ENCODE data around the gene WNT6.
A peak's percentile ranks its signal among the peaks of the same experiment; 100 is the strongest.

Gene WNT6

DNA sequence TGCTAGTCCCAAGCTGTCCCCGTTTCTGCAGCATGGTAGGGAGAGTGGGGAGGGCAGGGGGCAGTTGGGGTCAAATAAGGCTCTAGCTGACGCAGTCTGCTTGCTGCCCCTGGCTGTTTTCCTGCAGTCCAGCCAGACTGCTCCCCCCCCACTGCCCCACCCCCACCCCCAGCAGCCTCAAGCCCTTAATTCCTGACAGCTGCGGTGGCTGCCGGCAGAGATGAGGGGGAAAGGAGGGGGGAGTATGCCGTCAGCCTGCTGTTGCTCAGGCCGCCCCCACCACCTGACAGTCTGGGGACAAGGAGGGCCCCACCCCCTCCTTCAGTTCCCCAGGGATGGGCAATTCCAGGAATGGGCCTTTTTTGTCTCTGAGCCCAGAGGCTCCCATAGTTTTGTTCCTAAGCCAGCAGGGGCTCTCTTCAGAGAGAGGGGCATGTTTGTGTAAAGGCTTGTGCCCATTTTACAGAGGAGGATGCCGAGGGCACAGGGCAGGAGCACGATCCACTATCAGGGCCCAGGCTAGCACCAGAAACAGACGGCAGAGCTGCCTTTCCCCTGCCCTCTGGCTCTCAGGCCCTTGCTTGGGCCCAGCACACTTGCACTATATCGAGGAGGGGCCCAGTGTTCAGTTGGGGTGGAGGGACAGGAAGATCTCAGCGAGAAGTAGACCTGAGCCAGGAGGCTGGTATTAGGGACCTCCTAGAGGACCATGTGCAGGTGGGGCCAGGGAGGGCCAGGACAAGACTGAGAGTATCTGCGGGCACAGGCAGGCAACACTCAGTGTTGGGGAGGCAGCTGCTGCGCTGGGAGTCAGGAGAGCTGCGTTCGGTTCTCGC is 19.5 kb downstream of the WNT6 start:
- DNase-seq (ENCODE audit: low spot score), result no peak

DNA sequence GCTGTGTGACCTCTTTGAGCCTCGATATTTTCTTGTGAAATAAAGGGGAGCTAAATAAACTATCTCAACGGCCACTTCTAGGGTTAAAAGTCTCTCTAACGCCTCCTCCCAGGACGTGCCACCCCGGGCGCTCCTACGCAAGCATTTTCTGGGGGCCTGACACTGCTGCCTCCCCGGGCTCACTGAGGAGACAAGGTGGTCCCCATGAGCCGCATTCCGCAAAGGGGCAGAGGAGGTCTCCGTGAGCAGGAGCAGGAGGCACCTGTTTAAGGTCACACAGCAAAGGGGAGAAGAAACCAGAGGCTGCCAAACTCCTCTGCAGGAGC is 20.1 kb downstream of the WNT6 start:
- no peak for DNase-seq (ENCODE audit: low spot score)

DNA sequence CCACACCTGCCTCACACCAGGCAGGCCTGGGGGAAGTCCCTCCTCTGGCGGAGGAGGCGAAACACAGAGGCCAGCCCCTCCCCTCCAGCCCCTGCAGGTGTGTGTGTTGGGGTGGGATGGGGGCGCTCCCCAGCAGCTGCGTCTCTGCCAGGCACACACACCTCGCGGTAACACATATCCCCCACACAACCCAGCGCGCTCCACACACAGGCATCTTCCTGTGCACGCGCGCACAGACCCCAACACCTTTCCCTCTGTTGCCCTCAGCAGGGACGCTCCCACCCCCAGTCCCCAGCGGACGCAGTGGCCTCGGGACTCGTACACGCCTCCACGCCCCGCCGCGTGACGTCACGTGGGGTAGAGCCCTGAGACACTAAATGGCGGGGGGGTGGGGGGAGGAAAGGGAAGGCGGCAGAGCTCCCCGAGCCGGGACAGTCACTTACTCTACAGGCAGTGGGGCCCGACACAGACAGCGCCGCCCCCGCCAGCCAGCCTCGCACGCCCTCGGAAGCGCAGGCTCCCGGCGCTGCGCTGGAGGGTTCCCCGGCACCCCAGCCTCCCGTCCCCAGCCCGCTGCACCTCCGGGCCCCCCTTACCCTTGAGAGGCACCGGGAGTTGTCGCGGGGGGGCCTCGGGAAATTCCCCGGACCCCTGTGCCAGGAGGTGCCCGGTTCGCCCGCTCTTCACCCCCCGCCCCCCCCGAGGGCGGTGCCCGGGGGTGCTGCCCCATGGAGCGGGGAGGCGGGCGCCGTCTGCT is 20.7 kb downstream of the WNT6 start, which contains the start of gene WNT10A:
Gene WNT10A, plus strand, starts transcription at position 751 of the 757 bp plus-strand sequence. CDS start 144 bp downstream, outside the sequence.
- DNase-seq (ENCODE audit: low spot score), result no peak

DNA sequence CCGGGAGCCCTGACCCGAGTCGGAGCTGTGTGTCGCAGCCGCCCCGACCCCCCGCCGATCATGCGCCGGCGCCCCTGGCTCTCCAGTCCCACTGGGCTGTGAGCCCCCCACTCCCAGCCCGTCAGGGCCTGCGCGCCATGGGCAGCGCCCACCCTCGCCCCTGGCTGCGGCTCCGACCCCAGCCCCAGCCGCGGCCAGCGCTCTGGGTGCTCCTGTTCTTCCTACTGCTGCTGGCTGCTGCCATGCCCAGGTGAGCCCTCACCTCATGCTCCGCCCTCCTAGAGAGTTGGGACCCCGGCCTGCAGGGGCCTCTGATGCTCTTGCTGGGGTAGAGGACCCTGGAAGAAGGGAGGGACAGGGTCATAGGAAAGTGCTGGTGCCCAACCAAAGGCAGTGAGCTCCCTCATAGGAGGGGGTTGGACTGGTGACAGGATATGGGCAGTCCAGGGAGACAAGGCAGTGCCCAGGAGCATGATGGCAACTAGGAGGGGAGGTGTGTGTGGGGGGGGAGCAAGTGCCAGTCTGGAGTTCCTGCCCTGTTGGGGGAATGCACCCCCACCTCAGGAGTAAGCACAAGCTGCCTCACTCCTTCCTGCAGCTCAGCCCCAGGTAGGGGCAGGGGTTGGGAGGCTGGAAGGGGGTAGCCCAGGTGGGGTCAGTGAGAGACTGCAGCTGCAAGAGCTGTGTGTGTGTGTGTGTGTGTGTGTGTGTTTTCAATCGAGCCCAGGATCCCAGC is 21.4 kb downstream of the WNT6 start:
- no peak for DNase-seq (ENCODE audit: low spot score)

DNA sequence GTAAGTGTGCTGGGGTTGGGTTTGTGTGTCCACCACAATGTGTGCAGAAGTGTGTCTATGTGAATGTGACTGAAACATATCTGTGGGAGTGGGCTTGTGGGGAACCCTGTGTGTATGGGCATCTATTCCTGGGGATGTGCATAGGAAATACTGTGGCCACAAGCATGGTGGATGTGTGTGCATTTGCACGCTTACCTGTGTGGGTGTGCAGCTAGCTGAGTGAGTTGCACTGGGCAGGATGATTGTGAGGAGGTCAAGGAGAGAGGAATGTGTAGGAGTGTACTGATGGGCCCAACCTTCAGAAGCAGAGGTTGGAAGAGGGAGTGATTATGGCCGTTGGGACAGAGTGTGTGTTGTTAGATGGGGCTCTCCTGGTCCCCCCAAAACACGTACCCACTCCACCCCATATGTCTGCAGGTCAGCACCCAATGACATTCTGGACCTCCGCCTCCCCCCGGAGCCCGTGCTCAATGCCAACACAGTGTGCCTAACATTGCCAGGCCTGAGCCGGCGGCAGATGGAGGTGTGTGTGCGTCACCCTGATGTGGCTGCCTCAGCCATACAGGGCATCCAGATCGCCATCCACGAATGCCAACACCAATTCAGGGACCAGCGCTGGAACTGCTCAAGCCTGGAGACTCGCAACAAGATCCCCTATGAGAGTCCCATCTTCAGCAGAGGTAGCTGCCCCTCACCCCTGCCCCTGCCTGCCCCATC is 22.3 kb downstream of the WNT6 start:
- DNase-seq (ENCODE audit: low spot score), result no peak

DNA sequence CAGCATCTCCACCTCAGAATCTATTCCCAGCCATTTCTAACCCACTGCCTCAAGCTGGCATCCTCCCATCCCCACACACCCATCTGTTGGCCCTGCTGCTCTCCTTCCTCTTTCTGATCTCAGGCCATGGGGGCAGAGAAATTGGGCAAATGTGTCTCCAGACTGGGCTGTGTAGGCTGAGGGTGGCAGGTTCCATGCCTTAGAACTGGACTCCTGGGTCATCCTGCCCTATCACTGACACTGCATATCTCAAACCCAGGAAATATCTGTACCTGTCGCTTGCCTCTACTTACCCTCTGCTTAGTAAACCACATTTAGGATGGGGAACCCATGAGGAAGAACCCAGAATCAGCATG is 22.8 kb downstream of the WNT6 start:
- DNase-seq (ENCODE audit: low spot score), result no peak

DNA sequence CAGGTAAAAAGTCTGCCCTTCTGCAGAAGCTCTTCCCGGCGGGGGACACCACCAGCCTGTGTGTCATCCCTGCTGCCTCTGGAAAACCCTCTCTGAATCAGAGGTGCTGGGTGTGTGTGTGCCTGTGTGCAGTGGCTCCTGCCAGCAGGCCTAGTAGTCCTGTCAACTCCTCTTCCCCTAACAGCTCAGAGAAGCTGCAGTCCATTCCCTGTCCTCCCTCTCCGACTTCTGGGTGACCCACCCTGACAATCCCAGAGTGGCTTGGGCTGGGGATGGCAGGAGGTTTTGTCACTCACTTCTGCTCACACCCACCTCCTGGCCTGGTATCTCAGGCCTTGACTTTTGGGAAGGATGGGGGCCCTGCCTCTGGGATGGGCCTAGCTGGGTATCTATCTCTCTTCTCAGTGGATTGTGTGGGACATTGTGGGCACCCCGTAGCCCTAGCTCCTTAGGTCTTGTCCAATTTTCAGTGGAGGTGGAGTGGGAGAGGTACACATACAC is 23.3 kb downstream of the WNT6 start:
- DNase-seq (ENCODE audit: low spot score), result no peak

DNA sequence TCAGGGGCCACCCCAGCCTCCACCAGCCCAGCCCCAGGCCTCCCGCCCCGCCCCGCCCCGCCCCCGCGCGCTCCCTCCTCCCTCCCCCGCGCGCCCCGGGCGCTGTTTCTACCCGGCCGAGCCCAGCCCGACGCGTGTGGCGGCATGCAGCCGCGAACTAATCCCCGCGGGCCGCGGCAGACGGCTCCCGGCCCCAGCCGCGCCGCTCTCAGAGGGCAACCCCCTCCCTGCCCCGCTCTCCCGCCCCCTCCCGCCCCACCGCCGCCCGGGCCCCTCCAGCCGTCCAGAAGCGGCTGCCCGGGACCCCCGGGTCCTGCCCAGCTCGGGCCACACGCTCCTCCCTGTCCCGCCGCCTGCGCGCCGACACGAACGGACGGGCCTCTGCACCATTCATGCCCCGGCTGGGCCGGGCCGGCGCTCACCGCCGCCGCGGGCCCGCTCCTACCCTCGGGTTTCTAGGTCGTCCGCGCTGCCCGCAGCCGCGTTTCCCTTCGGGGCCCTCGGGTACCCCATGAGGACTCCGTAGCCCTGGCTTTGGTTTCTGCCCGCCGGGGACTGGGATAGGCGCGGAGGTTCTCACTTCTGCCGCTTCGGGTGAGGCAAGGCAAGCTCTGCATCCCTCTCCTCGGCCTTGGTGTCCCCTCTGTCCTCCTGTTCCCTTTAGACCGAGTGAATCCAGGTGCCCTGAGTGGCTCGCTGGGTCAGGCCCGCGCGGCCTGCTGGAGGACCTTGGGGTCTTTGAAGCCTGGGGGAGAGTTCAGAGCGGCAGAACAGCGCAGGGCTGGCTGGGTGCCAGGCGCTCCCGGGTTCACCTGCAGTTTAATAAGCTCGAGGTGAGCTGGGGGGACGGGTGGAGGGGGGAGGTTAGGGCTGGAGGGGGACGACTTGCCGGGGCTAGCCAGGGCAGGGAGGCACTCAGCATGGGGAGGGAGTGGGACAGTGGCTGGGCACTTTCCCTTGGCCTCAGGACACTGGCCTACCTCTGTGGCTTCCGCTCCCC is 24.2 kb downstream of the WNT6 start:
- no peak for DNase-seq (ENCODE audit: low spot score)

DNA sequence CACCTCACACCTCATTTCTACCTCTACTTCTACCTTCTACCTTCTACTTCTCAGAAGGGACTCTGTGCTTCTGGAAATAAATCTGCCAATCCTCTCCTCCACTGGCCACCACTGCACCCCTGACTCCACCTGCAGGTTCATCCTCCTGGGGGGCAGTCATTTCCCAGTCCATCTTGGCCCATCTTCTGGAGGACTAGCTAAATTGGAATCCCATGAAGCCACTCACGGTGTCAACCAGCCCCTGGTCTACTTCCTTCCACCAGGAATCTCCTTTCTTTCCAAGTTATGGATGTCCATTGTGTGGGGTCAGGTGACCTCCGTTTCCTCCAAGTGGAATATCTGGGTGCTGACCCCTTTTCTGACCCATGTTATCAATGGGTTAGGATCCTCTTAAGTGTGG is 24.9 kb downstream of the WNT6 start:
- DNase-seq (ENCODE audit: low spot score), result no peak

DNA sequence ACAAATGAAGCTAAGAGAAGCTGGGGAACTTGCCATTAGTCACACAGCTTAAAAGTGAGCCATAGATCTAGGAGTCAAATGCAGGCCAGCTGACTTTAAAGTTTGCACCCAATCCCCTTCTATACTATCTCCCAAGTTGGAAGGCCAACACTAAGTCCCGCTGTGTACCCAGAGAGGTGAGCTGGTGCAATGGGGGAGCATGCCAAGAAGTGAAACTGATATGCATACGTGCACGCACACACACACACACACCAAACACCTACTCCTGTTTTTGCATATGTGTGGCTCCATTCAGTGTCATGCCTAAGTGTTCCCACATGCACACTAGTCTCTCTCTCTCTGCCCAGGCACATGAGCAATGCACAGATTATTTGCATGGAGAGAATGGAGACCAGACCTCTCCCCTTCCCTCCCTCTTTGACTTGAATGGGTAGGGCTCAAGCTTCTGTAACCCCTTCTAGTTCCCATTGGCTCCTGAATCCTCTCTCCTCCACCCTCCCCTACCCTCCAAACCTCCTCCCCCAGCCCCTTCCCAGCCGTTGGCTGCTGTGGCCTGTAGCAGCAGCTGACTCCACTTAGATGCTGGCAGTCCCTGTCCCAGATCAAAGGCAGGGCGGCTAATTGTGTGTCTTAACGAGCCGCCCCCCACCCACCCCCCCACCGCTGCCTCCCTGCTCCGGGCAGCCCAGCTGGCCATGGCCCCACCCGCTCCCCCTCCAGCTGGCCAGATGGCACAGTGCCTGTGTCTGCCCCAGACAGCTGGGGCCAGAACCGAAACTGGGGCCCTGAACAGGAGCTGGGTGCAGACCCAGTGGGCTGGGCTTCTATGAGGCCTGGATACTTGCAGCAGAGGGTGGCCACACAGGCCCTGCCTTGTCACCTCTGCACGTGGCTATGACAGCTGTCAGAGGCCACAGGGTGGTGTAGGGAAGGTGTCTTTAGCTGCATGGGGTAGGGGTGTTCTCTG is 26.7 kb downstream of the WNT6 start:
- DNase-seq (ENCODE audit: low spot score), result no peak

DNA sequence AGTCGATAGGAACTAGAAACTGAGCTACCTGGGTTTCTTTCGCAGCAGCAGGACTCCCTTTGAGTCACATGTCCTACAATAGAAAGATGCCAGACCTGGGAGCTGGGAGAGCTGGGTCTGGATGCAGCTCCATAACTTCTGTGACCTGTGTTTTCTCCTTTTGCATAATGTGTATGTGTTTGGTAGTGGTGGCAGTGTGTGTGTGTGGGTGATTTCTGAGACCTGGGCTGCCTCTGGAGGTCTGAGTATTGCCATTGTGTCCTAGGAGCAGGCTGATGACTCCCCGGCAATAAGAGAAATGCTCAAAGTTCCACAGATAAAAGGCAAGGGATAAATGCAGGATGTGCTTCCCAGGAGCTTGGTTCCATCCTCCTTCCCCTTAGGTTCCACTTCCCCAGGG is 27.5 kb downstream of the WNT6 start:
- no peak for DNase-seq (ENCODE audit: low spot score)

DNA sequence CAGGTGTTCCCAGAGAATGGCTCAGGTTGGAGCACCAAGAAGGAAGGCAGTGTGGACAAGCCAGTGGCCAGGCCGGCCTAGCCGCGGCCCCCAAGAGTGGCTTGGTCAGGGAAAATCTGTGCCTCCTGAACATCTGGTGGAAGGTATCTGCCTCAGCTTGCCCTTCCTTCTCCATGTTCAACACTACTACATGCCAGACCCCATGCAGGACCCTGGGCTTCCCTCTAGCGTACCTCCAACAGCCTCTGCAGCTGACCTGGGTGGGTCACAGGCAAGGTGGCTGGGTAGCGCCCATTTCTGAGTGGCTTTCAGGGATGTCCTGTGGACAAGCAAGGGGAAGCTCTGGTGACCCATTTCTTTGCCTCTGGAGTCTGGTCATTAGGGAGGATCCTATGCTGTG is 28.7 kb downstream of the WNT6 start:
- DNase-seq (ENCODE audit: low spot score), result no peak

DNA sequence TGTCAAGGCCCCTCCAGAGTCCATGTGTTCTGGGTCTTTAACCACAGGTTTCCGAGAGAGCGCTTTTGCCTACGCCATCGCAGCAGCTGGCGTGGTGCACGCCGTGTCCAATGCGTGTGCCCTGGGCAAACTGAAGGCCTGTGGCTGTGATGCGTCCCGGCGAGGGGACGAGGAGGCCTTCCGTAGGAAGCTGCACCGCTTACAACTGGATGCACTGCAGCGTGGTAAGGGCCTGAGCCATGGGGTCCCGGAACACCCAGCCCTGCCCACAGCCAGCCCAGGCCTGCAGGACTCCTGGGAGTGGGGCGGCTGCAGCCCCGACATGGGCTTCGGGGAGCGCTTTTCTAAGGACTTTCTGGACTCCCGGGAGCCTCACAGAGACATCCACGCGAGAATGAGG is 30.3 kb downstream of the WNT6 start:
- DNase-seq (ENCODE audit: low spot score), result no peak

DNA sequence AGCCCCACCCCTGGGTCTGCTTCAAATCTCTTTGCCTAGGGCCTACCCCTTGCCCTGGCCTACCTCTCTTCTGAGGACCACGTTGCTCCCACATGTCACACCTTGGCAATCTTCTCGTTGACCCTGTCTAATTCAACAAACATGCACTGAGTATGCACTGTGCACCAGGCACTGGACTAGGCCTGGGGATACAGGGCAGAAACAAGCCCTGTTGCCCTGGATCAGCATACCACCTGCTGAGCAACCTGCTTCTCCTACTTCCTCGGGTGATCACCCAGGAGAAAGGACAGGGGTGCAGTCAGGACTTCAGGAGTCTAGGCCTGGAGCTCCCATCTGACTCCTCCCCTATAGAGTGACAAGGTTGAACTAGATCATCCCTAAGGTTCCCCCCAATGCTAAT is 30.8 kb downstream of the WNT6 start:
- DNase-seq (ENCODE audit: low spot score), result no peak

DNA sequence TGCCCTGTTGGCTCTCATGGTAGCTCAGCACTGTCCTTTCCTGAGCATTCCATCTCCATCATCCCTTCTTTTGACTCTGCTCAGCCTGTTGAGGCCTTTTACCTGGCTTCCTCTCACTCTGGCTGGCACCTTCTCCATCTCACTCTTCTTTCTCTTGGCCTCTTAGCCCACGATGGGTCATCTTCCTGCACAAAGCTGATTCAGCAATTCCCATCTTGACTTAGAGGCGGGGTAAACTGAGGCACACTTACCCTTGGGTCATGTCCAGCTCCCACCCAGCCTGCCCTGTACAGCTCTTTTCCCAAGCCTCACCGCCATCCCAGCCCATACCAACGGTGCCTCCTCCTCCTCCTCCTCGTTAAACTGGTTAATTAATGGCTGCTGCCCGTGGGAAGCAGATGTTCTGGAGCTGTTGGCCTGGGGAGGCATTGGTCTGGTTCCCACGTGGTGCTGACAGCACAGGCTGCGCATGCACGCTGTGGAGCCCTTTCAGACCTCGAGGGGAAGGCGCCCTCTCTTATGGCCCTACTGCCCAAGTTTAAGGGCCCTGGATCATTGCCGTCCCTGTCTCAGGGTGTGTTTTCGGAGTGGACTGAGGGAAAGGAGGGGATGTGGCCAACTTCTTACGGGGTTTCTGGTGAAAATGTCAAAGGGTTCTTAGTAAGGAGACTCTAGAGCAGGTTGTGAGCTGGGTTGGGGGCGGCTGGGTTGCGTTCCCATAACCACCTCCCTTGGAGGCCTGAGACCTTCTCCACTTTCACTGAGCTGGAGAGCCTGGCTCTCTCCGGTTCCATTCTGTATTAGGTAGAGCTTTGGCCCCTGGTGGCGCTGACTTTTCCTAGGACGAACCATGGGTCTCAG is 31.9 kb downstream of the WNT6 start:
- no peak for DNase-seq (ENCODE audit: low spot score)

DNA sequence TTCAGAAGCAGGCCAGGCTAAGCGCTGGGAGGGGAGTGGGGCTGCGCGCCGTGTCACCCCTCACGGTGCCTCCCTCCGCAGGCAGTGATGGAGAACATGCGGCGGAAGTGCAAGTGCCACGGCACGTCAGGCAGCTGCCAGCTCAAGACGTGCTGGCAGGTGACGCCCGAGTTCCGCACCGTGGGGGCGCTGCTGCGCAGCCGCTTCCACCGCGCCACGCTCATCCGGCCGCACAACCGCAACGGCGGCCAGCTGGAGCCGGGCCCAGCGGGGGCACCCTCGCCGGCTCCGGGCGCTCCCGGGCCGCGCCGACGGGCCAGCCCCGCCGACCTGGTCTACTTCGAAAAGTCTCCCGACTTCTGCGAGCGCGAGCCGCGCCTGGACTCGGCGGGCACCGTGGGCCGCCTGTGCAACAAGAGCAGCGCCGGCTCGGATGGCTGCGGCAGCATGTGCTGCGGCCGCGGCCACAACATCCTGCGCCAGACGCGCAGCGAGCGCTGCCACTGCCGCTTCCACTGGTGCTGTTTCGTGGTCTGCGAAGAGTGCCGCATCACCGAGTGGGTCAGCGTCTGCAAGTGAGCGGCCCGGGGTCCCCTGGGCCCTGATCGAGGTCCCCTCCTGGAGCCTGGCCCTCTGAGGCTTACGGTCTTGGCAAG is 33.2 kb downstream of the WNT6 start:
- peak; percentile 88 for DNase-seq (ENCODE audit: low spot score)

DNA sequence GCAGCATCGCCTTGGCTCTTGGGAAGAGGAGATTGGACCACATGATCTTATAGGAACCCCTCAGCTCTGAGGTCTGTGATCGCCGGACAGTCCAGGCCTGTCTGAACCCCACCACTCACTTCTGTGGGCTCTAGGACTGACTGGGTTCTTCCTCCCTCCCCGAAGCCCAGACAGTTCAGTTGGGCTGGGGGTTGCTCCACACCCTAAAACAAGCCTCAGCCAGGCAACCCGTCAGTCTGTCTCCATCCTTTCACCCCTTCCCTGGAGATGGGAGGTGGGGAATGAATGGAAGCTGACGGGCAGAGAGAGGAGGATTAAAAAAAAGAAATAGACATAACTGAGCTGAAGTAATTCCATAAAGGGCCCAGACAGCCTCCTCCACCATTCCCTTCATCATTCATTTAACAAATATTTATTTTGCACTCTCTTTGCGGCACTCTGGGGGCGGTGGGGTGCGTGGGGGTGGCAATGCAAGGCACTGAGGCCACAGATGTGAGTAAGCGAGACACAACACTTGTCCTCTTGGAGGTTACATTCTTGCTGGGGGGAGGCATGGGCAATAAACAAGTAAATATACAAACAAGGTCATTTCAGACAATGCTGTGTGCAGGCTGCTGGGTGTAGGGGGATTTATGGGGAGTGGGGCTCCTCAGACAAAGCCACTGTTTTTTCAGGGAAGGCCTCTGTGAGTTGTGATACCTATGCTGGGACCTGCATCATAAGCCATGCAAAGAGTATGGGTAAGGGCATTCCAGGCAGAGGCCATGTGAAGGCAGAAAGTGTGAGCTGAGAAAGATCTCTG is 33.9 kb downstream of the WNT6 start:
- DNase-seq (ENCODE audit: low spot score), result no peak

Data from activated CD4-positive, alpha-beta T cell treated with anti-CD3 and anti-CD28 coated beads, Interleukin-2, Interleukin-4, amounts not matched to agents 100 ng/mL and 50 ng/mL, durations not matched to agents 16 hours and 8 hours (primary cell).